H1 (cell line): ENCODE measurements around the gene GADL1. TPM values are rescaled to one million over a fixed set of nuclear protein-coding genes. Genes with fewer than 3 reads are reported as not detected.

Experiments
- polyA plus RNA-seq, 7 experiments: library from polyadenylated mRNA; depleted of rRNA in 3 of 7; stranded (reverse) in 5 of 7; unstranded in 2 of 7; fragments of >200 nt in 5 of 7; fragments of 200-250 nt in 2 of 7; gene quantifications; 1 replicate in 5 of 7; 2 replicates in 1 of 7; 4 replicates in 1 of 7; pipeline versions ENCODE4 v1.2.1 to v1.2.3, GENCODE V29; 2011 to 2013; ENCODE audit warnings: missing spikeins in 2 of 7, mixed read lengths in 2 of 7
- total RNA-seq: library from RNA; stranded (reverse); fragmentation: NEBNext Ultra II Directional; extraction: Animal tissue kit (Norgen Biotek cat#: 25700); gene quantifications from 2 replicates; pipeline ENCODE4 v1.2.1, GENCODE V29; 2021
- TF ChIP-seq, protein P1 (sequence below): fragments of 300-600 bp; sonication (generic); IDR thresholded peaks from 2 replicates; pipeline ENCODE4 v1.7.1; 2012; ENCODE audit warnings: low read length, moderate library complexity, mild to moderate bottlenecking, inconsistent platforms; ENCODE audit not compliant: insufficient replicate concordance

GADL1 gene
- total and polyA plus RNA-seq, 2 of the 8 experiments (the other 6 are each of a cell fraction or from before 2014, with no cell fraction given): 0.03 to 0.30 TPM

DNA sequence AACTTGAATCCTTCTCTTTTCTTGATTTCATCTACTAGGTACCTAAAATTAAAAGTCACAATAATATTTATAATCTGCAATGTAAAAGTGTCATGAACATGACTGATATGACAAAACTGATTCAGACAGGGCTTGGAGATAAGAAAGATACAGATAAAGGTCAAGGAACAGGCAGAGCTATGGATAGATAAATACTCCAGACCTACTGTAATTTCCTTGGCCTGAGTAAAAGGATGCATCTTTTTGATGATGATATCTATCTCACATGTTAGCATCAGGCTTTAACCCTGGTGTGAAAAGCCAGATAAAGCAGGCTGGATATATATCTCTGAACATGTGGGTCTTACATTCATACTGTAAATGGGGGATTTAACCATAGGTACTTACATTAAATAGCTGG, 108.1 kb downstream of the GADL1 start (continued):
- TF ChIP-seq, protein P1, sequence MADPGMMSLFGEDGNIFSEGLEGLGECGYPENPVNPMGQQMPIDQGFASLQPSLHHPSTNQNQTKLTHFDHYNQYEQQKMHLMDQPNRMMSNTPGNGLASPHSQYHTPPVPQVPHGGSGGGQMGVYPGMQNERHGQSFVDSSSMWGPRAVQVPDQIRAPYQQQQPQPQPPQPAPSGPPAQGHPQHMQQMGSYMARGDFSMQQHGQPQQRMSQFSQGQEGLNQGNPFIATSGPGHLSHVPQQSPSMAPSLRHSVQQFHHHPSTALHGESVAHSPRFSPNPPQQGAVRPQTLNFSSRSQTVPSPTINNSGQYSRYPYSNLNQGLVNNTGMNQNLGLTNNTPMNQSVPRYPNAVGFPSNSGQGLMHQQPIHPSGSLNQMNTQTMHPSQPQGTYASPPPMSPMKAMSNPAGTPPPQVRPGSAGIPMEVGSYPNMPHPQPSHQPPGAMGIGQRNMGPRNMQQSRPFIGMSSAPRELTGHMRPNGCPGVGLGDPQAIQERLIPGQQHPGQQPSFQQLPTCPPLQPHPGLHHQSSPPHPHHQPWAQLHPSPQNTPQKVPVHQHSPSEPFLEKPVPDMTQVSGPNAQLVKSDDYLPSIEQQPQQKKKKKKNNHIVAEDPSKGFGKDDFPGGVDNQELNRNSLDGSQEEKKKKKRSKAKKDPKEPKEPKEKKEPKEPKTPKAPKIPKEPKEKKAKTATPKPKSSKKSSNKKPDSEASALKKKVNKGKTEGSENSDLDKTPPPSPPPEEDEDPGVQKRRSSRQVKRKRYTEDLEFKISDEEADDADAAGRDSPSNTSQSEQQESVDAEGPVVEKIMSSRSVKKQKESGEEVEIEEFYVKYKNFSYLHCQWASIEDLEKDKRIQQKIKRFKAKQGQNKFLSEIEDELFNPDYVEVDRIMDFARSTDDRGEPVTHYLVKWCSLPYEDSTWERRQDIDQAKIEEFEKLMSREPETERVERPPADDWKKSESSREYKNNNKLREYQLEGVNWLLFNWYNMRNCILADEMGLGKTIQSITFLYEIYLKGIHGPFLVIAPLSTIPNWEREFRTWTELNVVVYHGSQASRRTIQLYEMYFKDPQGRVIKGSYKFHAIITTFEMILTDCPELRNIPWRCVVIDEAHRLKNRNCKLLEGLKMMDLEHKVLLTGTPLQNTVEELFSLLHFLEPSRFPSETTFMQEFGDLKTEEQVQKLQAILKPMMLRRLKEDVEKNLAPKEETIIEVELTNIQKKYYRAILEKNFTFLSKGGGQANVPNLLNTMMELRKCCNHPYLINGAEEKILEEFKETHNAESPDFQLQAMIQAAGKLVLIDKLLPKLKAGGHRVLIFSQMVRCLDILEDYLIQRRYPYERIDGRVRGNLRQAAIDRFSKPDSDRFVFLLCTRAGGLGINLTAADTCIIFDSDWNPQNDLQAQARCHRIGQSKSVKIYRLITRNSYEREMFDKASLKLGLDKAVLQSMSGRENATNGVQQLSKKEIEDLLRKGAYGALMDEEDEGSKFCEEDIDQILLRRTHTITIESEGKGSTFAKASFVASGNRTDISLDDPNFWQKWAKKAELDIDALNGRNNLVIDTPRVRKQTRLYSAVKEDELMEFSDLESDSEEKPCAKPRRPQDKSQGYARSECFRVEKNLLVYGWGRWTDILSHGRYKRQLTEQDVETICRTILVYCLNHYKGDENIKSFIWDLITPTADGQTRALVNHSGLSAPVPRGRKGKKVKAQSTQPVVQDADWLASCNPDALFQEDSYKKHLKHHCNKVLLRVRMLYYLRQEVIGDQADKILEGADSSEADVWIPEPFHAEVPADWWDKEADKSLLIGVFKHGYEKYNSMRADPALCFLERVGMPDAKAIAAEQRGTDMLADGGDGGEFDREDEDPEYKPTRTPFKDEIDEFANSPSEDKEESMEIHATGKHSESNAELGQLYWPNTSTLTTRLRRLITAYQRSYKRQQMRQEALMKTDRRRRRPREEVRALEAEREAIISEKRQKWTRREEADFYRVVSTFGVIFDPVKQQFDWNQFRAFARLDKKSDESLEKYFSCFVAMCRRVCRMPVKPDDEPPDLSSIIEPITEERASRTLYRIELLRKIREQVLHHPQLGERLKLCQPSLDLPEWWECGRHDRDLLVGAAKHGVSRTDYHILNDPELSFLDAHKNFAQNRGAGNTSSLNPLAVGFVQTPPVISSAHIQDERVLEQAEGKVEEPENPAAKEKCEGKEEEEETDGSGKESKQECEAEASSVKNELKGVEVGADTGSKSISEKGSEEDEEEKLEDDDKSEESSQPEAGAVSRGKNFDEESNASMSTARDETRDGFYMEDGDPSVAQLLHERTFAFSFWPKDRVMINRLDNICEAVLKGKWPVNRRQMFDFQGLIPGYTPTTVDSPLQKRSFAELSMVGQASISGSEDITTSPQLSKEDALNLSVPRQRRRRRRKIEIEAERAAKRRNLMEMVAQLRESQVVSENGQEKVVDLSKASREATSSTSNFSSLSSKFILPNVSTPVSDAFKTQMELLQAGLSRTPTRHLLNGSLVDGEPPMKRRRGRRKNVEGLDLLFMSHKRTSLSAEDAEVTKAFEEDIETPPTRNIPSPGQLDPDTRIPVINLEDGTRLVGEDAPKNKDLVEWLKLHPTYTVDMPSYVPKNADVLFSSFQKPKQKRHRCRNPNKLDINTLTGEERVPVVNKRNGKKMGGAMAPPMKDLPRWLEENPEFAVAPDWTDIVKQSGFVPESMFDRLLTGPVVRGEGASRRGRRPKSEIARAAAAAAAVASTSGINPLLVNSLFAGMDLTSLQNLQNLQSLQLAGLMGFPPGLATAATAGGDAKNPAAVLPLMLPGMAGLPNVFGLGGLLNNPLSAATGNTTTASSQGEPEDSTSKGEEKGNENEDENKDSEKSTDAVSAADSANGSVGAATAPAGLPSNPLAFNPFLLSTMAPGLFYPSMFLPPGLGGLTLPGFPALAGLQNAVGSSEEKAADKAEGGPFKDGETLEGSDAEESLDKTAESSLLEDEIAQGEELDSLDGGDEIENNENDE: no peak
